HEK293T (cell line): Measurements from ENCODE around the gene PRDX2.

ENCODE experiments used
- BHLHE40 ChIP-seq: fragments of 450-650 bp; IDR thresholded peaks from 2 replicates; pipeline ENCODE4 v1.6.1; 2016; ENCODE audit warnings: mild to moderate bottlenecking, moderate library complexity, borderline replicate concordance
- CTBP1 ChIP-seq: fragments of 450-650 bp; IDR thresholded peaks from 2 replicates; pipeline ENCODE4 v1.6.1; 2016; ENCODE audit warnings: borderline replicate concordance
- HDGF ChIP-seq: fragments of 450-650 bp; IDR thresholded peaks from 2 replicates; pipeline ENCODE4 v1.6.1; 2017; ENCODE audit warnings: antibody characterized with exemption, borderline replicate concordance
- SP1 ChIP-seq: fragments of 450-650 bp; IDR thresholded peaks from 2 replicates; pipeline ENCODE4 v1.6.1; 2017

GRCh38 chr19:12833418-12833737, 31.8 kb upstream of the PRDX2 start:
- TF ChIP-seq HDGF = no peak
- TF ChIP-seq SP1 = no peak
- TF ChIP-seq BHLHE40 = no peak
- no peak for TF ChIP-seq CTBP1
